ENCODE results near the gene HSP90AB1. TPM values are rescaled to one million over a fixed set of nuclear protein-coding genes. Genes with fewer than 3 reads are reported as not detected.

Gene HSP90AB1
- total and polyA plus RNA-seq, 9 of the 15 experiments (the other 6 are each of a cell fraction or from before 2014, with no cell fraction given): 1,780 to 3,358 (median 2,262) TPM

- no peak for TF ChIP-seq ZBTB40 (IDR thresholded peaks at IDR 0.05)
- no peak for TF ChIP-seq ZBTB40 (CRISPR knock-in tag; IDR thresholded peaks at IDR 0.05)
- peak; percentile 71 for TF ChIP-seq NBN (IDR thresholded peaks at IDR 0.05; ENCODE audit: low read depth)
- peak; percentile 97 for TF ChIP-seq TCF3 (CRISPR knock-in tag; IDR thresholded peaks at IDR 0.05)
- TF ChIP-seq, protein P1, sequence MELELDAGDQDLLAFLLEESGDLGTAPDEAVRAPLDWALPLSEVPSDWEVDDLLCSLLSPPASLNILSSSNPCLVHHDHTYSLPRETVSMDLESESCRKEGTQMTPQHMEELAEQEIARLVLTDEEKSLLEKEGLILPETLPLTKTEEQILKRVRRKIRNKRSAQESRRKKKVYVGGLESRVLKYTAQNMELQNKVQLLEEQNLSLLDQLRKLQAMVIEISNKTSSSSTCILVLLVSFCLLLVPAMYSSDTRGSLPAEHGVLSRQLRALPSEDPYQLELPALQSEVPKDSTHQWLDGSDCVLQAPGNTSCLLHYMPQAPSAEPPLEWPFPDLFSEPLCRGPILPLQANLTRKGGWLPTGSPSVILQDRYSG (tag; conservative IDR thresholded peaks at IDR 0.05; ENCODE audit: low read depth): peak; percentile 79; the same call in 1 of the 2 replicates
- TF ChIP-seq TBP (optimal IDR thresholded peaks at IDR 0.05; ENCODE audit: low read depth, low read length): peak; percentile 55
- TF ChIP-seq ELK3 (CRISPR knock-in tag; IDR thresholded peaks at IDR 0.05): 0 out of 2 replicates have a peak, but pooled peaks have one; percentile 11
- peak; percentile 93 for TF ChIP-seq MTA2 (IDR thresholded peaks at IDR 0.05; ENCODE audit: low read depth)
- TF ChIP-seq ZFP91 (CRISPR knock-in tag; IDR thresholded peaks at IDR 0.05): no peak
- TF ChIP-seq KAT7 (CRISPR knock-in tag; IDR thresholded peaks at IDR 0.05; ENCODE audit: borderline replicate concordance): peak; percentile 97
- TF ChIP-seq SETDB1 (IDR thresholded peaks at IDR 0.05; ENCODE audit: low read length): no peak
- no peak for TF ChIP-seq TRIM28 (IDR thresholded peaks at IDR 0.05)
- TF ChIP-seq GMEB1 (CRISPR knock-in tag; IDR thresholded peaks at IDR 0.05): no peak
- TF ChIP-seq HDGF (IDR thresholded peaks at IDR 0.05): no peak
These were observed 21.1 kb upstream of the HSP90AB1 start (continued) for GRCh38 chr6:44225579-44226325.

Measured in K562 (cell line).